Activated CD8-positive, alpha-beta T cell treated with anti-CD3 and anti-CD28 coated beads, Interleukin-2, amount 10 ng/mL, durations not matched to agents 7 days and 5 days (primary cell): ENCODE measurements around the gene LAMA3. TPM values are rescaled to one million over a fixed set of nuclear protein-coding genes. Genes with fewer than 3 reads are reported as not detected.

Experiments
- ATAC-seq: fragments of 150-1000 bp; cut with Tn5 transposase; one replicate; pipeline ENCODE4 v1.10.0; 2021; ENCODE audit warnings: moderate library complexity
- CTCF ChIA-PET: fragments of 350-600 bp; sonication (Branson Sonifier 250); formaldehyde crosslinking; loops from one replicate; lab custom pipeline; 2021; ENCODE audit warnings: antibody characterized with exemption; lab: Charles Lee
- POLR2A ChIA-PET: fragments of 350-600 bp; sonication (Branson Sonifier 250); formaldehyde crosslinking; loops from one replicate; lab custom pipeline; 2021; ENCODE audit warnings: antibody characterized with exemption; lab: Charles Lee
- DNase-seq: peaks from one replicate; pipeline ENCODE4 v3.0.0-alpha.2; 2020
- H3K27ac Mint-ChIP-seq: one replicate; pipeline ENCODE4 v1.8.0; 2021; ENCODE audit warnings: mild to moderate bottlenecking, mixed read lengths
- H3K27me3 Mint-ChIP-seq: one replicate; pipeline ENCODE4 v1.8.0; 2021; ENCODE audit warnings: low read depth, mixed read lengths
- H3K36me3 Mint-ChIP-seq: one replicate; pipeline ENCODE4 v1.8.0; 2021; ENCODE audit warnings: low read depth, mixed read lengths
- H3K4me1 Mint-ChIP-seq: one replicate; pipeline ENCODE4 v1.8.0; 2021; ENCODE audit warnings: low read depth, mixed read lengths
- H3K4me3 Mint-ChIP-seq: one replicate; pipeline ENCODE4 v1.8.0; 2021; ENCODE audit warnings: mild to moderate bottlenecking, mixed read lengths
- H3K9me3 Mint-ChIP-seq: one replicate; pipeline ENCODE4 v1.8.0; 2022; ENCODE audit warnings: mixed read lengths; ENCODE audit not compliant: insufficient read depth
- total RNA-seq, 2 experiments: library from RNA; stranded (reverse); gene quantifications; one replicate each; pipeline ENCODE4 v1.2.3, GENCODE V29; 2021

The LAMA3 gene
- total RNA-seq, 2 experiments from 2014 or later, result 0.63 to 1.4 TPM

DNA sequence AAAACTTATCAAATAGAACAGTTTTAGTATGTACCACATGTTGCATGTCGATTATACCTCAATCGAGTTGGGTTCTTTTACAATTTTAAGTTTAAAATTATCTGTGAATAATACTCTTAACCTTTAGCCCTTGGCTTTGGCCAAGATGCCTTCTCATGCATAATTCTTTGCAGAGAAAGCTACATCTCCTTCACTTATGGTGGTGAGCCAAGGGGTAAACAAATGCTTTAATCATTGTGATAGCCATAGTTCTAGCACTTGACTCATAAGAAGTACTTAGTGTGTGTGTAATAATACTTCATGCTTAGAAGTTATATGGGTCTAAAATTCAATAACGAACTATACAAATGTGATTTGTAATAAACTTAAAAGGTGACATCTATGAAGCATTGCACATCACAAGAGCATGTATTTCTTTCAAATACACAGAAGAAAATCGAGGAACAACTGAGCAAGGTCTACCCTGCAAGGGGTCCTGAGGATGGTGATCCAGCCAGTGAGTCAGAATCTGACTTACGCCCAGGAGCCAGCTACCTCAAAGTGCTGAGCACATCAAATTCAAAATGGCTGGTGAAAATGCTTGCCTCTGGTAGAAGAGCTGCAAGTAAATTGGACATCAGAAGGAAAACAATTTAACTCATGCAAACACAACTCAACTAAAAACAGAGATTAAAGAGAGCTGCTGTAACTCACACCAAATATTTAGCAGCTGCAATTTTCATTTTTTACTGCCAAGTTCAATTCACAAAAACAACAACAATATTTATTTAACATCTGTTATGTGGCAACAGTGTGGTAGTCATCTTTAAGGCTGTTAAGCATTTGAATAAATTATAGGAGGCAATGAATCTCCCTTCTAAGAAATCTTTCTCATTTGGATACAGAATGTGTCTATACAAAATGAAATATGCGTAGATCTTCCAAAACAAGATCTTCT is 301.5 kb downstream of the LAMA3 start:
- ATAC-seq, result no peak
- Mint-ChIP-seq H3K4me3 (no peak overlapping the region), H3K9me3 (peaks cover 3% of the 10 kb centered on the region), H3K27ac (no peak overlapping the region), H3K36me3 (peaks cover 10% of the 10 kb centered on the region), H3K4me1 (peaks cover 53% of the 10 kb centered on the region), H3K27me3 (peaks cover 2% of the 10 kb centered on the region)
- POLR2A ChIA-PET, result interaction anchor here (0.7 kb wide), 1 partner anchor 18 kb away, joined by 3 read pairs; no protein-coding TSS in a partner anchor
- DNase-seq, result no peak
- CTCF ChIA-PET, result interaction anchor here (0.6 to 3.1 kb wide), 4 partner anchors 9 to 72 kb away, joined by 3 to 11 read pairs (median 4); no protein-coding TSS in a partner anchor

DNA sequence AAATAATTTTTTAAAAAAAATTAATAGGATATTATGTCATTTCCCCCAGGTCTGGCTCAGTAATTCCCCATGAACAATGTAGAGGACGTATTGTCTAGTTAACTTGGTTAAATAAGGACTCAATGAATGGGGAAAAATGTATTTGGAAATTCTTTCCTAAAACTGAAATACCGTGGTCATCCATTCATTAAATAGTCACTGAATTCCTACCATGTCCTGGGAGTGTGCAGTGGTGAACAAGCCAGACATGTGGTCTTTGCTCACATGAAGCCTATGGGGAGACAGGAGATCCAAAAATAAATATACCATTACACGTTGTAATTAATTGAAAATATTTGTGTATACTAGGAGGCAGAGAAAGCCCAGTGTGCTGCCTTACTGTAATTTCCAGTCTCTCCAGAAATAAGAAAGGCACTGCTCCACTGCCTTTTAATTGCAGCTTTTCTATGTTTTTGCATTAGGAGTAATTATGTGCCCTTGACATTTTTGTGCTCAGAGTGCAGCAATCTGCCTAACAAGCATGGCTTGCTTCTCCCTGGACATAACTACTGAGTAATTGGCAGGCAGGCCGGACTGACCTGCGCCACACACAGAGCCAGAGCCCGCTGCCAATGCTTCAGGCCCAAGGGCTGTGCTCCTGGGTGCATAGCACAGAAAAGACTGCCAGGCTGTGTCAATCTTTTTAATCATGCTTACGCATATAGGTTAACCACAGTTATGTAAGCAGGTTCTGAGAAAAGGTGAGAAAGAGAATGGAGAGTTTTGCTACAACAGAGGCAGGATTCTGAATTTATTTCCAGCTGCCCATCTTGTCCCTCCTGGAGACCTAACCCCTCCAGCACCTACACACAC is 303.1 kb downstream of the LAMA3 start:
- H3K9me3 Mint-ChIP-seq, result peaks cover 3% of the 10 kb centered on the region
- H3K4me3 Mint-ChIP-seq, result peak overlapping the region; percentile 45
- ChIA-PET POLR2A (interaction anchor here (0.6 to 1.5 kb wide), 6 partner anchors 8 to 75 kb away, joined by 3 to 7 read pairs (median 5); partner anchors contain the start of gene TTC39C), CTCF (interaction anchor here (0.7 to 2.5 kb wide), 7 partner anchors 14 to 74 kb away, joined by 3 to 7 read pairs (median 3); no protein-coding TSS in a partner anchor)
- H3K27me3 Mint-ChIP-seq, result peaks cover 2% of the 10 kb centered on the region
- H3K36me3 Mint-ChIP-seq, result peaks cover 6% of the 10 kb centered on the region
- peak; percentile 61 for DNase-seq
- peaks cover 47% of the 10 kb centered on the region for H3K4me1 Mint-ChIP-seq
- peak overlapping the region; percentile 82 for H3K27ac Mint-ChIP-seq
- peak; percentile 96 for ATAC-seq

DNA sequence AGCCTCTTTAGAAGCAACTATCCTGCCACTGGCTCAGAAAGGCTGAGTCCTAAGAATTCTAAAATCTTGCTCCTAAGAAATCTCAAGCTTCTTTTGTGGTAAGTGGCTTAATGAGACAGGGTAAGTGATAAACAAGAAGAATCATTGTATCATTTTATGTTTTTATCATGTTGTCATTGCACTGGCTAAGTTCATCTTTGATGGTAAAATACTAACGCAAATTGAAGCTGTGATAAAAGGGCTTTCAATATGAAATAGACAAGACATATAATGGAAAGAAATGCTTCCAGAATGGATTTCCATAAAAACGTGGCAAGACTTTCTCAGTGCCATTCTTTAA is 303.7 kb downstream of the LAMA3 start:
- H3K36me3 Mint-ChIP-seq, result peaks cover 4% of the 10 kb centered on the region
- ChIA-PET POLR2A (interaction anchor here (0.6 to 1.5 kb wide), 6 partner anchors 8 to 75 kb away, joined by 3 to 7 read pairs (median 5); partner anchors contain the start of gene TTC39C), CTCF (interaction anchor here (0.7 to 2.5 kb wide), 6 partner anchors 14 to 74 kb away, joined by 3 to 7 read pairs (median 3); no protein-coding TSS in a partner anchor)
- DNase-seq, result no peak
- H3K4me1 Mint-ChIP-seq, result peaks cover 45% of the 10 kb centered on the region
- no peak for ATAC-seq
- peaks cover 2% of the 10 kb centered on the region for H3K27me3 Mint-ChIP-seq
- peak overlapping the region; percentile 45 for H3K4me3 Mint-ChIP-seq
- peaks cover 3% of the 10 kb centered on the region for H3K9me3 Mint-ChIP-seq
- peak overlapping the region; percentile 82 for H3K27ac Mint-ChIP-seq

DNA sequence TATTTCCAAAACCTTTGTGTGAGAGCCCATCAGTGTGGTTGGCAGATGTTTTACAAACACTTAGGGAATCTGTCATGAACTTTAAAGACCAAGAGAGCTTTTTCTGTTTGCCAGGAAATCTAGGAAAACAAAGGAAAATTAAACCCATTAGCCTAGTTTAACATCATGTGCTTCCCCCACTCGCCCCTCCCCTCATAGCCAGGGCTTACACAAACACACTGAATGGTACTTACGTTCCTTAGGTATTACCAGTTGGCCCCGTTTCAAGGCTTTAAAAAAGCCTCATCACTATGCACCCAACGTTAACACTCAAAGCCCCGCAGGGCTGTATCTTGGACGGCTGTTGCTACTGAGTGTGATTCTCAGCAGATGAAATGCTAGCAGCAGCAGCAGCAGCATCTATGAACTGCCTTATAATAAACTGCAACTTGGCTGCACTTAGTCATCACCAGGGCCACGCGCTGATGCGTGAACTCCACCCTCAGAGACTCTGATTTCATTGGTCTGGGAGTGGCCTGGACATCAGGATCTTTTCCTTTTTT is 305.2 kb downstream of the LAMA3 start:
- Mint-ChIP-seq H3K36me3 (no peaks in the 10 kb centered on the region), H3K27me3 (peaks cover 2% of the 10 kb centered on the region), H3K9me3 (no peaks in the 10 kb centered on the region), H3K4me3 (peak overlapping the region; percentile 22), H3K27ac (peak overlapping the region; percentile 63), H3K4me1 (peaks cover 53% of the 10 kb centered on the region)
- POLR2A ChIA-PET, result interaction anchor here (0.6 to 0.8 kb wide), 3 partner anchors 26 to 147 kb away, joined by 3 to 4 read pairs (median 3); no protein-coding TSS in a partner anchor
- CTCF ChIA-PET, result interaction anchor here (0.9 to 2.5 kb wide), 4 partner anchors 16 to 368 kb away, joined by 3 to 7 read pairs (median 4); no protein-coding TSS in a partner anchor
- DNase-seq, result no peak
- ATAC-seq, result peak; percentile 14

DNA sequence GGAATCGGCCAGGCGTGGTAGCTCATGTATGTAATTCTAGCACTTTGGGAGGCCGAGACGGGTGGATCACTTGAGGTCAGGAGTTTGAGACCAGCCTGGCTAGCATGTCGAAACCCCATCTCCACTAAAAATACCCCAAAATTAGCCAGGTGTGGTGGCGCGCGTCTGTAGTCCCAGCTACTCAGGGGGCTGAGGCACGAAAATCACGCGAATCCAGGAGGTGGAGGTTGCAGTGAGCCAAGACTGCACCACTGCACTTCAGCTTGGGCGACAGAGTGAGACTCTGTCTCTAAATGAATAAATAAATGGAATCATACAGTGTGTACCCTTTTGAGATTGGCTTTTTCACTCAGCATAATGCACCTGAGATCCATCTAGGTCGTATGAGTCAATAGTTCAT is 305.9 kb downstream of the LAMA3 start:
- CTCF ChIA-PET, result no interaction called here
- no peak overlapping the region for H3K4me3 Mint-ChIP-seq
- H3K9me3 Mint-ChIP-seq, result no peaks in the 10 kb centered on the region
- peaks cover 2% of the 10 kb centered on the region for H3K27me3 Mint-ChIP-seq
- ATAC-seq (no peak), DNase-seq (no peak)
- H3K27ac Mint-ChIP-seq, result no peak overlapping the region
- H3K36me3 Mint-ChIP-seq, result no peaks in the 10 kb centered on the region
- POLR2A ChIA-PET, result no interaction called here
- peaks cover 58% of the 10 kb centered on the region for H3K4me1 Mint-ChIP-seq

DNA sequence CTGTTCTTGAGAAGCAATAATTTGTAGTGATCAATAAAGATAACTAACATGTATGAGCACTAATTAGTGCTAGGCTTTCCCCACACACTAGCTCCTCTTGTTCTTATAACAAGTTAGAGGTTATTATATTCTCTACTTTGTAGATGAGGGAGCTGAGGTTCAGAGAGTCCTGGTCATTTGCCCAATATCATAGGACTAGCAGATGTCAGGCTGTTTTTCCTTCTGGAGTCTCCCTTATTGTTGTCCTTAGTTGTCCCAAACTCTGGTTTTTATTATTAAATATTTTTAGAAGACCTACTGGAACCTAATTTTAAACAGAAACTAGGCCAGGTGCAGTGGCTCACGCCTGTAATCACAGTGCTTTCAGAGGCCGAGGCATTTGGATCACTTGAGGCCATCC is 308.8 kb downstream of the LAMA3 start:
- ChIA-PET POLR2A (interaction anchor here (0.8 kb wide), 1 partner anchor 13 kb away, joined by 3 read pairs; no protein-coding TSS in a partner anchor), CTCF (interaction anchor here (0.7 to 4.2 kb wide), 4 partner anchors 12 to 79 kb away, joined by 3 to 21 read pairs (median 7); no protein-coding TSS in a partner anchor)
- Mint-ChIP-seq H3K27me3 (no peaks in the 10 kb centered on the region), H3K36me3 (peaks cover 4% of the 10 kb centered on the region), H3K4me1 (peaks cover 60% of the 10 kb centered on the region), H3K4me3 (no peak overlapping the region), H3K27ac (no peak overlapping the region), H3K9me3 (no peaks in the 10 kb centered on the region)
- ATAC-seq (no peak), DNase-seq (no peak)

DNA sequence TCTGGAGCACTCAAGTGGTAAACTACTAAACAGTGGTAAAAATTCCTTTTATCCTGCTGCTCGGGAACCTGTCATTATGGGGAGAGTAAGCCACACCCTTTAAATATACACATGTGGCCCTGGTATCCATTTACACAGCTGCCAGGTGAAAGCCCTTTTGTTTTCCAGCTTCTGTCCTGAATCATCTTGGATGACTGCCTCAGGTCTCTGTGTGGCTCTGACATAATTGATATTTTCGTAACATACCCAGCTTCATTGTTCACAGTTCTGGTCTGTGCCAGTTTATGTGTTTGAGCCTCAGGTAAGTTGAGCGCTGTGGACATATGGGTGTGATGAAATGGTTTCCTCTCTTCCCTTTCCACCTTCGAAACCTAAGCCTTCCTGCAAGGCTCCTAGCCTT is 309.6 kb downstream of the LAMA3 start:
- no peaks in the 10 kb centered on the region for H3K9me3 Mint-ChIP-seq
- no peak overlapping the region for H3K27ac Mint-ChIP-seq

DNA sequence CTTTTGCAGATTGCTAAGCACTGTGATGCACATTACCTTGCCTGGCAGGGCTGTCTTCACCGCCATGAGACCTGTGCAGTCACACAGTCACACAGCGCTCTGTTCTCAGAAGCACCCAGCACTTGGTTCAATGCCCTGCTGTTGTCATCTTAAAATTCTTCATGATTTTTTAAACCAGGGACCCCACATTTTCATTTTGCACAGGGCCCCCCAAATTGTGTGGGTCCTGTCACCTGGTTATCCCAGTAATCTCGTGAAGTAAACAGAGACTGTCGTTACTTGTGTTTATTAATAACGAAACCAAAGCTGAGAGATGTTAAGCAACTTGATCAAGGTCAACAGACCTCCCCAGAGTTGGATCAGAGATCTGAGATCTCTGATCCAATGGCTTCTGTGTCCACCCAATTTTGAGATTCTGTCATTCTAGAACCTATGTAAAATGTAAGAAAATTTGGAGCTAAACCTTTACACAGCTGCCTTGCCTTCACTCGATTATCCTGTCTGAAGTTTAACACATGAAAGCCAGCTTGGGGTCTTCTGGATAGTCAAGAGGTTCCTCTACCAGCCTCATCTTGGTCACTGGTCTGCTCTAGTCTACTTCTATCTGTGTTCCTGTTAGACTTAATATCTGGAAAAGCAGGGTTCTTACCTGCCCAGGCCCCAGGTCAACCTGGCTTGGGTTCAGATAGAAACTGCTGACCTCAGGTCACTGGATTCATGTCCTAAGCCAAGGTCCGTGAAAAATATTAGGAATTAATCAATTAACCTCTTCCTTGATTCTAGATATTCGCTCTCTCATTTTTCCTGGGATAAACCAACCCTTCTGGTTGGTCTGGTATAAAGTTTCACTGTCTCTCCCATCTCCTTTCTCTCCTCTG is 311.6 kb downstream of the LAMA3 start:
- peaks cover 62% of the 10 kb centered on the region for H3K4me1 Mint-ChIP-seq
- POLR2A ChIA-PET, result interaction anchor here (0.6 to 0.9 kb wide), 4 partner anchors 8 to 40 kb away, joined by 3 read pairs; no protein-coding TSS in a partner anchor

More for the DNA sequence above, 309.6 kb downstream of the LAMA3 start:
- no peaks in the 10 kb centered on the region for H3K27me3 Mint-ChIP-seq
- CTCF ChIA-PET, result interaction anchor here (0.8 to 4.2 kb wide), 5 partner anchors 9 to 80 kb away, joined by 3 to 21 read pairs (median 4); no protein-coding TSS in a partner anchor
- DNase-seq (no peak), ATAC-seq (no peak)
- no peak overlapping the region for H3K4me3 Mint-ChIP-seq
- peaks cover 63% of the 10 kb centered on the region for H3K4me1 Mint-ChIP-seq
- peaks cover 4% of the 10 kb centered on the region for H3K36me3 Mint-ChIP-seq
- POLR2A ChIA-PET, result interaction anchor here (0.8 to 0.9 kb wide), 2 partner anchors 12 to 17 kb away, joined by 3 read pairs; no protein-coding TSS in a partner anchor

DNA sequence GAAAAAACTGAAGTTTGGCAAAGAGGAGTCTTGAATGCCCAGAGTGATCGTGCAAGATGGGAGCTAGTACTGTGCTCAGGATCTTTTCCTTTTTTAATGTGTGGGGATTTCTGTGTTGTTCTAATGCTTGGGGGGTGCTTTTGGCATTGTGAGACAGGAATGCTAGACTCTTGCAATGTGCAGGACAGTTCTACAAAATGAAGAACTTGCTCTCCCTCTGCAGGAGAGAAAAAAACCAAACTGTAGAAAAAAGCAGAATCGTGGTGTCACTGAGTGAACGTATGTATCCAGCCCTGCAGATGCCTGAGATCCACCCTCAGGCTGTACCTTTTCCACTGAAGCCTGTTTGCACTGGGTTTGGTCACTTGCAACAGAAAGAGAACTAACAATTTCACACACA is 313.2 kb downstream of the LAMA3 start:
- no peaks in the 10 kb centered on the region for H3K27me3 Mint-ChIP-seq
- H3K4me1 Mint-ChIP-seq, result peaks cover 62% of the 10 kb centered on the region
- ChIA-PET POLR2A (no interaction called here), CTCF (interaction anchor here (0.9 kb wide), 1 partner anchor 37 kb away, joined by 3 read pairs; no protein-coding TSS in a partner anchor)
- H3K9me3 Mint-ChIP-seq, result no peaks in the 10 kb centered on the region
- H3K36me3 Mint-ChIP-seq, result peaks cover 4% of the 10 kb centered on the region
- H3K4me3 Mint-ChIP-seq, result no peak overlapping the region
- peak overlapping the region; percentile 59 for H3K27ac Mint-ChIP-seq
- no peak for DNase-seq
- ATAC-seq, result no peak

More for the DNA sequence above, 311.6 kb downstream of the LAMA3 start:
- peak; percentile 47 for ATAC-seq
- Mint-ChIP-seq H3K27me3 (no peaks in the 10 kb centered on the region), H3K27ac (peak overlapping the region; percentile 78), H3K4me3 (peak overlapping the region; percentile 25), H3K36me3 (peaks cover 4% of the 10 kb centered on the region), H3K9me3 (no peaks in the 10 kb centered on the region)
- no peak for DNase-seq
- CTCF ChIA-PET, result interaction anchor here (1.0 to 4.2 kb wide), 3 partner anchors 9 to 63 kb away, joined by 3 to 21 read pairs (median 3); no protein-coding TSS in a partner anchor

DNA sequence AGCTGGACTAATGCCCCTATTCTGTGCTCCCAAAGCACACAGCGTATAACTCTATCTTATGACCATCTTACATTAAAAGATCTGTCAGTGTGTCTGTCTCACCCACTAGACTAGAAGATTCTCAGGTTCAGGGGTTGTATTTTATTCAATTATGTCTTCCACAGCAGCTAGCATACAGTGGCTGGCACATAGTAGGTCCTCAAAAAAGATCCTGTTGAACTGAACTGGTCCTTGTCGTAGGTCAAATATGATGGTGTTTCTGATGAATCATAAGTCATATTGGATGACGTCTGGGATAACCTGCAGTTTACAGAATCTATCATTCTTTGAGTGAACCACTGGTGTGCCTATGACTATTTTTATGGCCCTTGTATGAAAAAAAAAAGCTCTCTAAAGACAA is 314.0 kb downstream of the LAMA3 start:
- ChIA-PET CTCF (no interaction called here), POLR2A (no interaction called here)
- Mint-ChIP-seq H3K36me3 (peaks cover 4% of the 10 kb centered on the region), H3K9me3 (no peaks in the 10 kb centered on the region), H3K4me3 (no peak overlapping the region), H3K4me1 (peaks cover 67% of the 10 kb centered on the region), H3K27me3 (no peaks in the 10 kb centered on the region), H3K27ac (no peak overlapping the region)
- ATAC-seq, result no peak
- no peak for DNase-seq
